GM18870 (cell line): ENCODE results near the gene TMEM176B.

Source experiments
- ATAC-seq: cut with Tn5 transposase; IDR thresholded peaks from one replicate; pipeline ENCODE4 v1.9.1; 2021; ENCODE audit warnings: moderate library complexity; ENCODE audit not compliant: unreplicated experiment

The TMEM176B gene

DNA sequence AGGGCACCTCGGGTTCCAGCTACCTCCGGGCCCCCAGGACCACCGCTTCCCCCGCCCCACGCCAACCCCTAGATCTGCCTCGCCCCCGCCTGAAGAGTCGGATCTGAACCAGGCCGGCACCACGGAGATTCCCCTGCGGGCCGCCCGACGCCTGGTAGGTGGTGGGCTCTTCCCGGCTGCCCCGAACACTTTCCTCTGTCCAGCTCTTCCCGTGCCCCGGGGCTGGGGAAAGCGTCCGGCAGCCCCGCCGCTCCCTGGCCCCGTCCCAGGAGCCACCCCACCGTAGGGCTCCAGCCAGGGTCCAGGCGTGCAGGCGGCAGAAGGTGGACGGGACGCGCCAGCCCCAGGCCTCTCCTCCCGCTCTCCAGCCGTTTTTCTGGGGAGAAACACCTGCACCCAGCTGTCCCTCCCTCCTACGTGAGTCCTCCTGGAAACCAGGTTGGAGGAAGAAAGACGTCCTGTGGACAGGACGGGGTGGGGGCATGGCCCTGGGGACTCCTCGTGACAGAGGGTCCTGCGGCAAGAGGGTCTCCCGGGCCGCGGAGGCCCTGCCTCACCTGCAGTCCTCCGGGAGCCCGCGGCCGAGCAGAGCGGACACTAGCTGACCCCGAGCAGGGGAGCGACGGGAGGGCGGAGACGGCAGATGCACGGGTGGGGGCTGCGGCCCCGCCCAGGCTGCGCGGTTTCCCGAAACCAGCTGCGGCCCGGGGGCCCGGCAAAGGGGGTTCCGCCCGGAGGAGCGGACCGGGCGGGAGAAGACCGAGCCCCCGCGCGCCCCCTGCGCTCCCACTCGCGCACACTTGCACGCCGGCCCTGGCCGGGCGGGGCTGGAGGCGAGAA, at the start of gene TMEM176B:
Gene TMEM176B (minus strand): TSS at position 624 of the 840 bp plus-strand sequence. CDS start 3,795 bp downstream, outside the sequence.
- ATAC-seq = no peak

DNA sequence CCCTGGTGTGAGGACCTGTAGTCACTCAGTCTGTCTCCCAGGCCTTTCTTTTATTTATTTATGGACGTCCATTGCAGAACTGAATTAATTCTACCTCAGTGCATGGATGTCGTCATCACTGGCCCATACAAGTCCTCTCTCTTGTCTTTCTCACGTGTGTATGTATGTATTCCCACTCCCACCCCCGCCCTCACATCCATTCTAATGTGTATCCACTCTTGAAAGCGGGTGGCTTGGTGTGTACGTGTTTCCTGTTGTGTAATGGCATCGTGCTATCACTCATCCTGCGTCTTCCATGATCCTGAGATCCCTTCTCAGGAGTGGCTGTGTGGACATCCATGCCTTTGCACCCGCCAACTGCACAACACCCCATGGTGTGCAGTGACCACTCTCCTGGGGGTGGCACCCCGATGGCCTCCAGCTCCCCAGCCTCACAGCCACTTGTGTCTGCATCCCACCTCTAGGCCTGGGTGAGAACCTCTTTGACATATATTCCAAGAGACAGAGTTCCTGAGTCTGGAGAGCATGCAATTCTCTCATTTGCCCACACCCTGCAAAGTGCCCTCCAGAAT, 49.1 kb upstream of the TMEM176B start:
- ATAC-seq = no peak

DNA sequence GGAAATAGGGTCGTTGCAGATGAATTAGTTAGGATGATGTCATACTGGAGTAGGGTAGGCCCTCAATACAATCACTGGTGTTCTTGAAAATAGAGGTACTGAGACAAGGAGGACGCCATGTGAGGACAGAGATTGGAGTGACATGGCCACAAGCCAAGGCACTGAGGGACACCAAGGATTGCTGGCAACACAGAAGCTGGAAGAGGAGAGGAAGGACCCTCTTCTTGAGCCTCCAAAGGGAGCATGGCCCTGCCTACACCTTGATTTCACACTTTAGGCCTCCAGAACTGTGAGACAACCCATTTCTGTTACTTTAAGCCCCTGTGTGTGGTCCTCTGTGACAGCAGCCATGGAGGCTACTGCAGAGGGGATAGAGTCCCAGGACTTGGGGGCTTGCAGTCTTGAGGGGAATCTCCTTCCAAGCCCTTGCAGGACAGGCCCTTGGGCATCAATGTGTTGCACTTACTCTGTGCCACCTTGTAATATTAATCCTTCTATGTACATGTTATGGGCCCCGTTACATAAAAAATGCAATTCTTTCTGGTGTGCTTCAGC, 48.5 kb upstream of the TMEM176B start:
- no peak for ATAC-seq

DNA sequence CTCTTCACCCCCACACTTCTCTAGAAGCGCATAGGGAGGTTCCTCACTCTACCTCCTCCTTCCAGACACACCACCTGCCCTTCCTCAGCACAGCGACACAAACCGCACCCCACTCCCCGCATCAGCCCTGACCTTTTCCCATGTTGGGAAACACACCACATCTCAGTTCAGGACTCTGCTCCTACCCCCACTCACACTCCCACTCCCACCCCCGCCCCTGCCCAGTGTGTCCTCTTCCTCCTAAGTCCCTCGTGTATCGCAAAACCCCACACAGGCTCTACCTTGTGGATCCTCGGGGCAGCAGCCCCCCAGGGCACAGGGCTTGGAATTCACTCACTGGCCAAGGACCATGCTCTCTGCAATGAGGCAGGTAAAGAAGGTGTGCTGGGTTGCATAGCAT, 47.9 kb upstream of the TMEM176B start:
- no peak for ATAC-seq

DNA sequence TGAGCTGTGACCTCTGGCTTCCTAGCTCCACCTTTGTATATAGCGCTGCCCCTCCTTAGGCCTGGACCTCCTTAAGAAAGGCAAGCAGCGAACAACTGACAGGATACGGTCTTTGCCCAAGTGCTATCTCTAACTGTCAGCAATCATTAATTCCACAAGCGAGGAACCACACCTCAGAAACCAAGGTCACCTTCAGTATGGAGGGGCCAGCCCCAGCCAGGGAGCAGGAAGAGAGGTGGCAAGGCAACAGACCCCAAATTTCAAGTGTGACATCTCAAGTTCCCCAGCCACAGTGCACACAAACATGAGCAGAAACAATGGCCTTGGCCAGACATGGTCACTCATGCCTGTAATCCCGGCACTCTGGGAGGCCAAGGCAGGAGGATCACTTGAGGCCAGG, 47.4 kb upstream of the TMEM176B start:
- ATAC-seq = no peak

DNA sequence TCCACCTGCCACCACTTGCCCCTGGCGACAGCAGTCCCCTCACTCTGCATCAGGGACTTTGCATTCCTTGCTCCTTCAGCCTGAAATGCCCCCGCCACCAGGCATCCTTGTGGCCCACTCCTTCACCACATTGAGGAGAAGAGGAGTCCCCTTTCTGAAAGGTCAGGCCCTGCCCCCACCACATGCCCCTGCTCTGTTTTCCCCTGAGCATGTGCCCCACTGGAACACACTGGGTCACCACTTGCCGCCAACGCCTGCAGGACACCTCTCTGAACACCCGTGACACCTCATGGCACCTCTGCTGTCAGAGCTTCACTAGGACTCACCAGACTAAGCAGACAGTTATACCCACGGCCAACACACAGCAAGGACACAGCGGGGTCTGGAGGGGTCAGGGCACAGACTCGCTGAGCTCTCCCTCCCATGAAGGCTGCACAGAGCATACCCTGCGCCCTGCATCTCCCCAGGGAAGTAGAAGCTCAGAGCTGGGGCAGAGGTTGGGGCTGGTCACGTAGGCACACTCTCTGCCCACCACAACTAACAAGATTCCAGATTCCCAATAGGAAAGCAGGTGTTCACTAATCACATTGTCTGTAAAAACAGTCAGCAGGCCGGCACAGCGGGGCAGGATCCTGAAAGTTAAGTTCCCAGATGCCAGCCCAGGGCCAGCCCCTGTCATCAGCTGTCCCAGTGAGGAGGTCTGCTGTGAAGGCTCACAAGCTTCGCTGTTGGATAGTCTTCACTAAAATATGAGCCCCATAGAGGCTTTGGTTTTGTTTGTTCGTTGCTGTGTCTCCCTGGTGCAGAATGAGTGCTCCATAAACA, 46.3 kb upstream of the TMEM176B start:
- ATAC-seq = no peak

DNA sequence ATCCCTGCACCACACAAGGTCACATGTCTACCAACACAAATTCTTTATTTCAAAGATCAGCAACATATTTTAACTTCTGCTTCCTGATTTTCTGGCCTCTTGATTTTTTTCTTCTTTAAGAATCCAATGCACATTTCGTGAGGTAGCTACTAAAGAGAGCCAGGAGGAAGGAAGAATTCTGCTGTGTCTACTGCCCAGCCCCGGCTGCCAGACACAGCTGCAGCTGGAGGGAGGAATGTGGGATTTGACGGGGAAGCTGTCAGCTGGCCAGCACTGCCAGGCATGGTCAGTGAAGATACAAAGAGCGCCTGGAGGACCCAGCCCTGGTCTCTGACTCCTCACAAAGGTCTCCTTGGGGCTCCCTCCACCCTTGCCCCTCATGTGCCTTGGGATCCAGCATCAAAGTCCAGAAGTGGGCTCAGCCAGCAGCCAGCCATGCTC, 45.3 kb upstream of the TMEM176B start:
- no peak for ATAC-seq

DNA sequence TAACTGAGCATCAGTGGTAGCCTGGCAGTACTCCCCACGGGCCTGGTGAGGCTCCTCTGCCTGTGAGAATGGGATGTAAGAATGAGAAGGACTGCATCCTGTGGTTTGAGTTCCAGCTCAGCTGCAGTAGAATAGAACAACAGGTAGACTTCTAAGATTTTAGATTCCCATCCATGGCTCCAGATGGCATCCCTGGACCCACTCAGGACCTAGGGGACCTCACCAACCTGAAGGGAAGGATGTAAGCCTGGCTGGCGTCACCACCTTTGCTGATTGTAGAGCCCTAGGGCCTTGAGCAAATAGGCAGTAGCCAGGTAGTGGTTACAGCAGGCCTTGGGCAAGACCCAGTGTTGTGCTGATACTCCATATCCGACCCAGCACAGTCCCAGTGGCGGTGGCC, 42.6 kb upstream of the TMEM176B start:
- ATAC-seq = no peak

DNA sequence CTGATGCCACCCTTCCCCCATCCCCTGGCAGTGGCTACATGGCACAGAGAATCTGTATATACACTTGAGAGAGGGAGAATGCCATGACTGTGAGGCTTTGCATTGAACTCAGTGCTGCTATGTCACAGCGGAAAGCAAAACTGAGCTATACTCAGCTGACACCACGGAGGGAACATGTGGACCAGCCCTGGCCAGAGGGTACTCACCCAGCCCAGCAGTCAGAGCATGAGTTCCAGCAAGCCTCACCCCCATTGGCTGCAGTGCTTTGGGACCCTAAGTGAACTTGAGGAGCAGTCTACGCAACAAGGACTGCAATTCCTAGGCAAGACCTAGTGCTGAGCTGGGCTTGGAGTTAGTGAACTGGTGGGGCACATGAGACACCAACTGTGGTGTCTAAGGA, 41.9 kb upstream of the TMEM176B start:
- no peak for ATAC-seq

DNA sequence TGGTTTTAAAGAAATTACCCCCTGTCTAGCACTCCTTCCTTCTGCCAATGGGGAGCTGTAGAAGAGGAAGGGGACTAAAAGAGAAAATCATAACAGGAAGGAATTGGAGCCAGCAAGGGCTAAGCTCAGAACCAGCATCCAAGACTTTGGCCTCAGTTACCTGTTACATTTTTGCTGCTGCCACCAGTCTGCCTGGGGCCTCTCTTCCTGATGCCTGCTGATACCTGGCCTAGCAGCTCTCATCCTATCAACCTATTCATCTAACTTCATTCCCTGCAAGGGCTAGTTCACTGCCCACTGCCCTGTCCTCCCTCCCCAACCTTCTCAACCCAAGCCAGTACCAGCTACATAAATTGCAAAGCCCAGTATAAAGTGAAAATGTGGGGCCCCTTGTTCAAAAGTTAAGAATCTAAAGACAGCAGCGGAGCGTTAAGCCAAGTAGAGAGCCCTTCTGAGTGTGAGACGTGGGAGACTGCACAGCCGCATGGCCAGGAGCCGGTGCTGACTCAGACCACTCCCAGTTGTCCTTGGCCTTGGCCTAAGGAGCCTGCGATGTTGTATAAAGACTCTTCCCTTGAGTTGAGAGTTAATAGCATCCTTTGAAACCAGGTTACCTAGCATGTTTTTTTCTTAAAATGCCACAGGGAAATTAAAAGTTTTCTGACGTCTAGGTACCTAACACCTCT, 38.9 kb upstream of the TMEM176B start:
- no peak for ATAC-seq

DNA sequence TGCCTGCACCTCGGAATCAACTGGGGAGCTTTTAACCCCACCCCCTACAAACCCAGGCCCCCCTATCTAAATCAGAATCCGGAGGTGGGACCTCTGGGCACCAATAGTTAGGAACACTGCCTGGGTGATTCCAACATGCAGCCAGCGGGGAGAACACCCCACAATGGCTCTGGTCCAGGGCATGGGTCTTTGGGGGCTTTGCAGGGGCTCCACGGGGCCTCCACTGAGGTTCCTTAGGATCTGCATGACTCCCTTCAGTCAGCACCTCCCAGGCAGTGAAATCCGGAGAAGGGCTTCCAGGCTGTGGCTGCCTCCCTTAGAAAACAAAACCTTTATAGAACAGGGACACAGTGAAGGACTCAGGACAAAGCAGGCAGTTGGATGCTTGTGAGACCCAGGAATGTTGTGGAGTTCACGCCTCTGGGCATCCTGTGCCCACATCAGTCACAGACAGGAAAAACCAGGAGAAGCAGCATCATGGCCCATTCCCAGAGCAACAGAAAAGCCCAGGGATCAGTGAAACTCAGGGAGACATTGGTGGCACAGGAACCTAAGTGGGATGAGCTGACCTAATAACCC, 35.6 kb upstream of the TMEM176B start:
- no peak for ATAC-seq

DNA sequence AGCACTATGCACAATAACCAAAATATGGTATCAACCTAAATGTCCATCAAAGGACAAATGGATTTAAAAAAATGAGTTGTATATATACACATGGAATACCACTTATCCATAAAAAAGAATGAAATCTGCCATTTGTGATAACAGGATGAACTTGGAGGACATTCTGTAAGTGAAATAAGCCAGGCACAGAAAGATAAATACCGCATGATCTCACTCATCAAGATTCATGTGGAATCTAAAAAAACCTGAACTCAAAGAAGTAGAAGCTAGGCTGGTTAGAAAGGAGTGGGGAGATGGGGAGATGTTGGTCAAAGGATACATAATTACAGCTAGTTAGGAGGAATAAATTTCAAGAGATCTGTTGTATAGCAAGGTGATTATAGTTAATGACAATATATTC, 34.9 kb upstream of the TMEM176B start:
- no peak for ATAC-seq

DNA sequence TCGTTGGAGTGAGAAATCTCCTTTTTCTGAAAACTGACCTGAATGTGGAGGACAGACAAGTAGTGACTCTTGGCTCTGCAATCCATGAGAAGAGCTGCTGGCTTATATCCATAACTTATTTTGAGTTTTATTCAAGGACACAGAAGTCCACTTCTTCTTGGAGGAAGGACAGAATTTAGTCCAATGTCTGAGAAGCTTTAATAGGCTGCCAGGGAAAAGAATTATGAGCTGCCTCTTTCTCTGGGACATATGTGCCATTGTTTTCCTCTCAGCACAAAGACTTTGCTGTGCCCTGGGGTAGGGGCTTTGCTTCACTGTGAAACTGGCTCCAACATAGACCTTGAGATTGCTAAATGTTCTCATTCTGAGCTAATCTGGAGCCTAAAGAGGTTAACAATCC, 31.7 kb upstream of the TMEM176B start:
- no peak for ATAC-seq

DNA sequence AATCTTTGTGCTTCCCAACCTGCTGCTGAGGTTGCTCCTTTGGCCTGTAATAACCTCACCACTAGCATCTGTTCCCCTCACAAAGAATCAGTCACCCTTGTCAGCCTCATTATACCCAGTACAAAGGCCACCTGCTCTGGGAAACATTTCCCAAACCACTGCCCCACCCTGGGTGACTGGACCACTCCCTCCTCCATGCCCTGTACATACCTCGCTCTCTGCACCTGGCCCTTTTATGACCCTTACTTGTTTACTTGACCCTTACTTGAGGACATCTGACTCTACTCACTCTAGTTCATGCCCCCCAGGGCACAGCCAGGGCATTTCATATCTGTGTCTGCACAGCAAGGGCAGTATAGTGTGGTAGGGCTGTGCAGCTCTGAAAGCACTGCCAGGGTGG, 30.8 kb upstream of the TMEM176B start:
- no peak for ATAC-seq

DNA sequence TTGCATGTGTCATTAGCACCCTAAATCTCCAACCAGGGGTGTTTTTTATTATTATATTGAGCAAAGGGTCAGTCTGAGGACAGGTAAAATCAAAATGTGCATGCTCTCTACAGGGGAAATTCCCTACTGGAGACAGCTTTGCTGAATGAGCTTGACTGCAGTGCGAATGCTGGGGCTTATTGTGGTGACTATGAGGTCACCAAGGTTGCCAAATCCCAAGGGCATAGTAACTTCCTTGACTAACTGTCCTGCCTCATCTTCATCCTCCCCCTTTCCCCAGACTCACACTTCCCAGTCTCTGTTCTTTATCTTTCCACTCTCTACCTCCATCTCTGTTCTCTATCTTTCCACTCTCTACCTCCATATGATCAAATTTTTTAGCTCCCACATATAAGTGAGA, 29.3 kb upstream of the TMEM176B start:
- no peak for ATAC-seq

DNA sequence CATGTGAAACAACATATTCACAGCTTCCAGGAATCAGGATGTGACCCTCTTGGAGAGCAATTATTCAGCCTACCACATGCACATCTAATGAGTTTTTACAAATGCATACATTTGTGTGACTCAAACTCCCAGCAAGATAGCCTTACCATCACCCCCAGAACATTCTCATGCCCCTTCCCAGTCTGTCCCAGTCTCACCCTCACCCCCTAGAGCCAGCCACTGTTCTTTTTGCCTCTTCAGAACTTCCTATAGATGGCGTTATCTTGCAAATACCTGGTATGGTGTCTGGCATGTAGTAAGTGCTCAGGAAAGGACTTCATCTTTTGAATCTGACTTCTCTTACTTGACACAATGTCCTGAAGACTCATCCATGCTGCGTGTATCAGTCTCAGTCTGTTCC, 28.2 kb upstream of the TMEM176B start:
- no peak for ATAC-seq

DNA sequence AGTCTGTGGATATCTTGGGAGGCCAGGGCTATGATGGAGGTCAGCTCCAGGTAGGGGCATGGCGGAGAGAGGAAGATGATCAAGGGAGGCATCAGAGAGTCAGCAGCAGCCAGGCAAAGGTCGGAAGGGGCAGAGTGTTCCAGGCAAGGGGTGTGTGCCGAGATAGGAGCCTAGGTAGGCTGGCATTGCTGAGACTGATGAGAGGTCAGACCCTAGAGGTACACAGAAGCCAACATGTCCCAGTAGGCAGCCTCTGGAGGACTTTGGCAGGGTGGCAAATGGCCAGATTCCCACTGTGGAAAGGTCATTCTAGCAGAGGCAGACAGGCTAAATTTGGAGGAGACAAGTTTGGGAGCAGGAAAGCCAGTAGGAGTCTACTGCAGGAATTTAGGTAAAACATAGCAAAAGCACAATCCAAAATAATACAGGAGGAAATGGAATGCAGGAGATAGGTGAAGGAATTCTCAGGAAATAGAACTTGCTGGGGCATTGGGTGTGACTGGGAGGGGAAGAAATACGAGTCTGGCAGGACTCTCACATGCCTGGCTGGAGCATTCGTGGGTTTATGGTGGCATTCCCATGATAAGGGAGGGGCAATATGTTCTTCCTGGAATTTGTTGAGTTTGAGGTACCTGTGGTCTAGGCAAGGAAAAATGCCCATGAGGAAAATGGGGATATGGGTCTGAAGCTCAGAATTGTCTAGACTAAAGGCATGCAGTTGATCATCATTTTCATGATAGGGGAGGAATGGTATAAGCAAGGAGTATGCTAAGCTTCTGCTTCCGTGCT, 26.1 kb upstream of the TMEM176B start:
- ATAC-seq = no peak

DNA sequence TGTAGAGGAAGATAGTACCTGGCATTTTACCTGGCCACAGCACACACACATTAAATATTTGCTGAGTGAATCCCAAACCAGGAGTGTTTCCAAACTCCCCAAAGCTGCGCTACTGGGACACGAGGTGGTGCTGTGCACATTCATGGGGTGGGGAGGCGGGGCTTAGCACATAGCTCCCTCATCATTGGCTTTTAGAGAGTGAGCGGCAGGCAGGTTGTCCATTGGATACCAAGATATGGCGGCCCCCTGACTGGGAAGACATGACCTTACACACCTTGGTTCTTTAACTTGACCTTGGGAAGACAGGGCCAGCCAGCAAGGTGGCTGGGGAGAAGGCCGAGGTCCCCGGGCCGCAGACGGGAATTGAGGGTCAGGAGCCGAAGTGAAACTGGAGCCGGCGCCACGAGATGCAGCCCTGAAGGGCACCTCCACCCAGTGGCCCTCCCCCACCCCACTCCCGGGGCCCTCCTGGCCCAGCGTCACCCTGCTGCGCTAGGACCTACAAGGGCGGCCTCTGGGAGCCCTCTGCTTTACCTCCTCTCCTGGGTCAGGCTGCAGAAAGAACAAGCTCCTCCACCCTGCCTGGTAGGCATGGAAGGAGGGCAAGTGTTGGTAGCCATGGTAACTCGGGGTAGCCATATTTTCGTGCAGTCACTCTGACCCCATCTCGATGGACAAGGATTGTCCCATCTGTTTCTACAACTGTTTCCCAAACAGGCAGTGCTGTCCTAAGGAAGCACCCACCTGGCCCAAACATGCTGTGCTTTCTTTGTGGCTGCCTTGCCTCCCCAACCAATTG, 24.4 kb upstream of the TMEM176B start:
- ATAC-seq = no peak
